Stimulated activated CD4-positive, alpha-beta T cell treated with anti-CD3 and anti-CD28 coated beads, TNF-alpha, amount 100 ng/mL, for 24 hours (primary cell): ENCODE measurements around the gene BCL2L13.

ENCODE experiments used
- DNase-seq, 3 experiments: peaks; one replicate each; pipeline ENCODE4 v3.0.0-alpha.2; 2020; ENCODE audit warnings: low read depth in 3 of 3

Gene BCL2L13

GRCh38 chr22:17726928-17727897 lies 88.7 kb downstream of the BCL2L13 start:
- DNase-seq = no peak

GRCh38 chr22:17728786-17729185 lies 90.2 kb downstream of the BCL2L13 start:
- DNase-seq = no peak

GRCh38 chr22:17729561-17729960 lies 91.0 kb downstream of the BCL2L13 start:
- no peak for DNase-seq

- no peak for DNase-seq
Measured at GRCh38 chr22:17732251-17732854, 93.8 kb downstream of the BCL2L13 start.

GRCh38 chr22:17733466-17733865 lies 94.9 kb downstream of the BCL2L13 start:
- DNase-seq = no peak

- DNase-seq = peak in 1 of 3 experiments; percentile 4
Measured at GRCh38 chr22:17734187-17734586, 95.6 kb downstream of the BCL2L13 start.

- no peak for DNase-seq
Measured at GRCh38 chr22:17738386-17739128, 100.0 kb downstream of the BCL2L13 start.

- DNase-seq = no peak
Measured at GRCh38 chr22:17739196-17739975, 100.8 kb downstream of the BCL2L13 start.

GRCh38 chr22:17741866-17742526 lies 103.4 kb downstream of the BCL2L13 start:
- no peak for DNase-seq

- peak; percentile 43 to 69 (median 59) for DNase-seq
Measured at GRCh38 chr22:17742527-17742902, 104.0 kb downstream of the BCL2L13 start.

- no peak for DNase-seq
Measured at GRCh38 chr22:17743661-17744411, 105.3 kb downstream of the BCL2L13 start.

GRCh38 chr22:17744430-17744829 lies 105.9 kb downstream of the BCL2L13 start:
- no peak for DNase-seq

- DNase-seq = no peak
Measured at GRCh38 chr22:17746916-17747315, 108.4 kb downstream of the BCL2L13 start.

- DNase-seq = no peak
Measured at GRCh38 chr22:17748555-17749353, 110.2 kb downstream of the BCL2L13 start.

- no peak for DNase-seq
Measured at GRCh38 chr22:17749605-17750395, 111.2 kb downstream of the BCL2L13 start.

- DNase-seq = no peak
Measured at GRCh38 chr22:17751596-17751995, 113.0 kb downstream of the BCL2L13 start.

GRCh38 chr22:17753401-17753989 lies 114.9 kb downstream of the BCL2L13 start:
- no peak for DNase-seq

GRCh38 chr22:17754233-17754925 lies 115.8 kb downstream of the BCL2L13 start:
- no peak for DNase-seq
